AG10803 (cell line): ENCODE results near the gene SNX30.
A peak's percentile ranks its signal among the peaks of the same experiment; 100 is the strongest.

Experiments used
- DNase-seq: peaks from one replicate; pipeline ENCODE4 v3.0.0; 2010; ENCODE audit warnings: low read depth
- H3K4me3 ChIP-seq: 2 replicates; pipeline ENCODE4 v1.5.1; 2011; ENCODE audit warnings: mild to moderate bottlenecking, low read length, control low read depth
- TF ChIP-seq, protein P1 (sequence below): conservative IDR thresholded peaks from 2 replicates; pipeline ENCODE4 v1.5.1; 2011; ENCODE audit warnings: mild to moderate bottlenecking, low read length, control low read depth, inconsistent platforms

SNX30 gene

DNA sequence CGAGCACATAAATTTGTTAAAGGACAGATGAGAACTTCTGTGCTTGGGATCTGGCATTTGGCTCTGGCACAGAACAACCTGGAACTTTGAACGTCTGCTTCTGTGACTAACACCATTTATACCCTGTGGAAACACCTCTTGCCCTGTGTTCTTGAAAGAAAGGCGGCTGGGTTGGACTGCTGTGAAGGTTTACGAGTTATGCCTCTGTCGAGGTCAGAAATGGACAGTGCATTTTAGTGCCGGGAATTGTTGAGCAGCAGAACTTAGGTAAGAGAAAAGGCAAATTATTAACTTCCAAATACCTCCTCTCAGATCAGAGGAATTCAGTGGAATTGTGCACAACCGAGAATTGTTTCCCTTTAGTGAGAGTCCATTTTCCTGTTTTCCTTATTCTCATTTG is 18.6 kb upstream of the SNX30 start:
- DNase-seq, result no peak
- no peak overlapping the region for H3K4me3 ChIP-seq
- TF ChIP-seq, protein P1, sequence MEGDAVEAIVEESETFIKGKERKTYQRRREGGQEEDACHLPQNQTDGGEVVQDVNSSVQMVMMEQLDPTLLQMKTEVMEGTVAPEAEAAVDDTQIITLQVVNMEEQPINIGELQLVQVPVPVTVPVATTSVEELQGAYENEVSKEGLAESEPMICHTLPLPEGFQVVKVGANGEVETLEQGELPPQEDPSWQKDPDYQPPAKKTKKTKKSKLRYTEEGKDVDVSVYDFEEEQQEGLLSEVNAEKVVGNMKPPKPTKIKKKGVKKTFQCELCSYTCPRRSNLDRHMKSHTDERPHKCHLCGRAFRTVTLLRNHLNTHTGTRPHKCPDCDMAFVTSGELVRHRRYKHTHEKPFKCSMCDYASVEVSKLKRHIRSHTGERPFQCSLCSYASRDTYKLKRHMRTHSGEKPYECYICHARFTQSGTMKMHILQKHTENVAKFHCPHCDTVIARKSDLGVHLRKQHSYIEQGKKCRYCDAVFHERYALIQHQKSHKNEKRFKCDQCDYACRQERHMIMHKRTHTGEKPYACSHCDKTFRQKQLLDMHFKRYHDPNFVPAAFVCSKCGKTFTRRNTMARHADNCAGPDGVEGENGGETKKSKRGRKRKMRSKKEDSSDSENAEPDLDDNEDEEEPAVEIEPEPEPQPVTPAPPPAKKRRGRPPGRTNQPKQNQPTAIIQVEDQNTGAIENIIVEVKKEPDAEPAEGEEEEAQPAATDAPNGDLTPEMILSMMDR, result no peak

DNA sequence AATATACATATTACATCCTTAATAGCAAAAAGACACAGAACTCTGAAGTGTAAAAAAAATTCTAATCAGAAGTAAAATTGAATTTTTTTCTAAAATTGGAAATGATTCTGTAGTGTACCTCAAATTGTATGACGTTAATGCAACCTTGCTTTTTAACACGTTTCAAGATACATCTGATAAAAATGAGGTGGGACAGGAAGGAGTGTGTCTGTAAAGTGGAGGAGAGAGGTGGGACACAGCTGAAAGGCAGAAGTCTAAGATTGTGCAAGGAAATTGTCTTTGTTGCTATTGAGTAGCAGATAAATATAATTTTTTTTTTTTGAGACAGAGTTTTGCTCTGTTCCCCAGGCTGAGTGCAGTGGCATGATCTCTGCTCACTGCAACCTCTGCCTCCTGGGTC is 15.7 kb upstream of the SNX30 start:
- TF ChIP-seq, protein P1, result no peak
- DNase-seq, result no peak

DNA sequence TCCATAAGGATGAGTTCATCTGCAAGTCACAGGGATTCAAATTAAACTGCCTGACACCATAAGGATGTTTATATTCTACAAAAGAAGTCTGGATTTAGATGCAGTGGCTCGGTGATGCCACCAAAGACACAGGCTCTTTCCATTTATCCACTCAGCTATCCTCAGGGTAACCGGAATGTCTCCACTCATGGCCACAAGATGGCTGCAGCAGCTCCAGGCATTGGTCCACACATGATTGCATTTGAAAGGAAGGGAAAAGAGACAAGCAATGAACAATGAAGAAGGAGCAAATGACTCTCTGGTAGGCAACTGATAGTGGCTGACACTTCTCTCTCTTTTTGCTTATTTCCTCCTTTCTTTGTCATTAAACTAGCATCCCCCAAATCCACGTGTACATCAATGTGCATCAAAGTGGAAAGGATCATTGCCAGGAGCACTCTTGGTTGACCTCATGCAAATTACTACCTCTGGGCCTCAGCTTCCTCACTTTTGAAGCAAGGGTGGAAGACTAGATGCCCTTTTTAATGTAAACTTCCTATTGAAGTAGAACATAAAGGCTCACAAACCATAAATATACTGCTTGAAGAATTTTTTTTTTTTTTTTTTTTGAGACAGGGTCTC is 7.2 kb upstream of the SNX30 start:
- H3K4me3 ChIP-seq, result no peak overlapping the region
- DNase-seq, result no peak
- TF ChIP-seq, protein P1, result peak; percentile 20; the same call in 1 of the 2 replicates

More for the DNA sequence above, 15.7 kb upstream of the SNX30 start:
- H3K4me3 ChIP-seq, result no peak overlapping the region

DNA sequence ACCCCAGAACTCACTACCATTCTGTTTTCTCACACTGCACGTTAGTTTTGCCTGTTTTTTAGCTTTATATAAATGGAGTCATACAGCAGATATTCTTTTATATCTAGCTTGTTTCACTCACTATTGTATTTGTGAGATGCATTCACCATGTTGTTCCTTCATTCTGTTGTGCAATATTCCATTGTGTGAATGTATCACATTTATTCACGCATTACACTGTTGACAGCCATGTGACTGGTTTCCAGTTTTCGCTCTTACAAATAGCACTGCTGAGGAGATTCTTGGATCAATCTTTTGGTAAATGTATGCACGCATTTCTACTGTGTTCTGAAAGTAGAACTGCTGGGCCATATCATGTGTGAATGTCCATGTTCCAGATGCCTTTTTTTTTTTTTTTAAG is 6.4 kb upstream of the SNX30 start:
- no peak overlapping the region for H3K4me3 ChIP-seq

DNA sequence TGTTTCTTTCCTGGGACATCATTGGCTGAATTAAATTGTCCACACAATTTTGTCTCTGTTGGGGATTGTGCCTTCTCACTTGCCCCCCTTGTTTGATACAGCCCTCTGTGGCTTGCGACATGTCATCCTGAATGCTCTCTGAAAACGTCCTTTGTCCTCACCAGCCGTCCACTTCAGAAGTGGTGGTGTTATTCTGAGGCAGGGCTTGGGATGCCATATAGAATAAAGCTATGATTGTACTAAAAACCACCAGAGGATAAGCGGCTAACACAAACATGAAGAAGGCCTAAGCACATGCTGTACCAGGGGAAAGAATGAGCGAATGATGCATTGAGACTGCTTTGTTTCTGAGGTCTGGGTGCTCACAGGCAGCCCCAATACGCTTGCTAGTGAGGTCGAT is 3.5 kb upstream of the SNX30 start:
- no peak overlapping the region for H3K4me3 ChIP-seq
- DNase-seq, result no peak
- TF ChIP-seq, protein P1, result no peak

More for the DNA sequence above, 6.4 kb upstream of the SNX30 start:
- no peak for DNase-seq
- TF ChIP-seq, protein P1, result no peak

DNA sequence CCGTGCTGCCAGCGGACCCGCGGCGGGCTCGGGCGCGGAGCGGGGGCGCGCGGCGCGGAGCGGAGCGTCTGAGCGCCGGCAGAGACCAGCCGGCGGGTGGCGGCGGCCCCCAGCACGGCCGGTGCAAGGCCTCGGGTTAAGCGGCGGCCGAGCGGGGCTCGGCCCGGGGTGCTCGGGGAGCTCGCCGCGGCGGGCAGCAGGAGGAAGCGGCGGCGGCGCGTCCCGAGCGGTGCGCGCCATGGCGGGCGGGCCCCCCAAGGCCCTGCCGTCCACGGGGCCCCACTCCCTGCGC is 150 bp downstream of the SNX30 start:
- TF ChIP-seq, protein P1, result no peak
- no peak for DNase-seq
- peak overlapping the region; percentile 75 for H3K4me3 ChIP-seq

DNA sequence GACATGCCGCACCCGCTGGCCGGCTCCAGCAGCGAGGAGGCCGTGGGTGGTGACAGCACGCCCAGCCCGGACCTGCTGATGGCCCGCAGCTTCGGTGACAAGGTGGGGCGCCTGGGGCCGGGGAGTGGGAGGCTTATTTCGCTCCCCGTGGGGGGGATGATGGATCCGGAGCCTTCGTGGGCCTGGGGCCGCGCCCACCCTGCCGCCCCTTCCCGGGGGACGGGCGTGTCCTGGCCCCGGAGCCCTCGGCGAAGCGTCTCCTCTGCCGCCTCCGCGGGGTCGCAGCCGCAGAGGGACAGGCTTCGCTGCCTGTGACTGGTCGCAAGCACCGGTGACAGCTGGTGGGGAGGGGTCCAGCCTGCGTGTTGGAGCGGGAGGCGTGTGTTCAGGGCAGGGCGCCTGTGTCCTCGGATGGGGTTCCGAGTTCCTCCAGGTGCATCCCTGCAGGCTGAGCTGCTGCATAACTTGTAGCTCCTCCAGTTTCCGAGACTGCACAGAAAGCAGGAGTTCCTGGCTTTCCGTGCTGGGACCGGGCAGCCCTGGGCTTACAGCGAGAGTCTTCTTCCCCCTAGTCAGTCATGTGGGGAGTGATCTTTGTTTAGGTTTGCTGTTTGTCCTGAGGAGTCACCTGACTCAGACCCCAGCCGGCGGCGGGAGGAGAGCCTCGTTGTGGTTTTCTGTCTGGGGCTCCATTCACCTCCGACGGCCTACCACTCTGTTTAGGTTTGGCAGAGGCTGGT is 666 bp downstream of the SNX30 start:
- DNase-seq, result peak; percentile 49
- H3K4me3 ChIP-seq, result peak overlapping the region; percentile 75
- TF ChIP-seq, protein P1, result no peak
